OCI-LY7 (cell line): ENCODE data around the gene FRAT2. TPM values are rescaled to one million over a fixed set of nuclear protein-coding genes. Genes with fewer than 3 reads are reported as not detected.

Source experiments
- BruUV-seq: library from RNA; stranded (reverse); fragments of 400-500 nt; replicated peaks from 2 replicates; lab custom pipeline; 2021; lab: Mats Ljungman, UMichigan
- CTCF ChIA-PET: fragments of 300-600 bp; sonication (Branson Sonifier 250); formaldehyde crosslinking; loops from one replicate; lab custom pipeline; 2022; ENCODE audit warnings: antibody characterized with exemption; ENCODE audit not compliant: unreplicated experiment; lab: Charles Lee
- POLR2A ChIA-PET: fragments of 300-600 bp; sonication (Branson Sonifier 250); formaldehyde crosslinking; loops from one replicate; lab custom pipeline; 2022; ENCODE audit warnings: antibody characterized with exemption; lab: Charles Lee
- DNase-seq: peaks from one replicate; pipeline ENCODE4 v3.0.0-alpha.2; 2015; ENCODE audit warnings: low spot score
- H2AFZ ChIP-seq: fragments of 200-600 bp; sonication (generic), shearing (Covaris generic); 2 replicates; pipeline ENCODE4 v1.6.1; 2014; ENCODE audit warnings: mild to moderate bottlenecking, antibody characterized with exemption, low read length, moderate library complexity
- H3K27ac ChIP-seq: fragments of 200-600 bp; sonication (generic); 2 replicates; pipeline ENCODE4 v1.5.1; 2014; ENCODE audit warnings: mixed run types, low read depth, mild to moderate bottlenecking, moderate library complexity, low read length, inconsistent platforms; ENCODE audit not compliant: poor library complexity, severe bottlenecking
- H3K36me3 ChIP-seq: fragments of 200-600 bp; sonication (generic); 2 replicates; pipeline ENCODE4 v1.6.1; 2014; ENCODE audit warnings: mild to moderate bottlenecking, antibody characterized with exemption, low read length, moderate library complexity, mixed read lengths; ENCODE audit not compliant: insufficient read depth
- H3K4me1 ChIP-seq: fragments of 200-600 bp; sonication (generic); 2 replicates; pipeline ENCODE4 v1.5.1; 2014; ENCODE audit warnings: mild to moderate bottlenecking, low read length; ENCODE audit not compliant: insufficient read depth, poor library complexity, severe bottlenecking
- H3K4me2 ChIP-seq: fragments of 200-600 bp; sonication (generic); 2 replicates; pipeline ENCODE4 v1.6.1; 2014; ENCODE audit warnings: mild to moderate bottlenecking, low read length
- H3K4me3 ChIP-seq: fragments of 200-600 bp; sonication (generic); 2 replicates; pipeline ENCODE4 v1.5.1; 2014; ENCODE audit warnings: mild to moderate bottlenecking, low read depth, low read length; ENCODE audit not compliant: poor library complexity, severe bottlenecking
- H3K79me2 ChIP-seq: fragments of 200-600 bp; sonication (generic); 2 replicates; pipeline ENCODE4 v1.6.1; 2016; ENCODE audit warnings: low read depth, mild to moderate bottlenecking, low read length, moderate library complexity, mixed read lengths; ENCODE audit not compliant: insufficient read depth
- H3K9me2 ChIP-seq: fragments of 200-600 bp; sonication (generic); 2 replicates; pipeline ENCODE4 v1.6.1; 2016; ENCODE audit warnings: mild to moderate bottlenecking, low read length, mixed read lengths; ENCODE audit not compliant: insufficient read depth
- H3K9me3 ChIP-seq: fragments of 200-600 bp; sonication (generic); 2 replicates; pipeline ENCODE4 v1.6.1; 2014; ENCODE audit warnings: mild to moderate bottlenecking, mixed run types, low read length, mixed read lengths
- H4K20me1 ChIP-seq: fragments of 200-600 bp; sonication (generic); 2 replicates; pipeline ENCODE4 v1.6.1; 2014; ENCODE audit warnings: mild to moderate bottlenecking, antibody characterized with exemption, low read length, moderate library complexity, mixed read lengths; ENCODE audit not compliant: insufficient read depth
- CTCF ChIP-seq: fragments of 200-600 bp; sonication (generic); conservative IDR thresholded peaks from 2 replicates; pipeline ENCODE4 v1.5.1; 2014; ENCODE audit warnings: mild to moderate bottlenecking, antibody characterized with exemption, low read length, moderate library complexity, mixed read lengths
- EZH2phosphoT487 ChIP-seq: fragments of 200-600 bp; sonication (generic); IDR thresholded peaks from 2 replicates; pipeline ENCODE4 v1.6.1; 2018; ENCODE audit warnings: low read depth, borderline replicate concordance, mild to moderate bottlenecking, mixed run types, antibody characterized with exemption, low read length, moderate library complexity, mixed read lengths
- intact Hi-C: fragments of 100-400 bp; cut with micrococcal nuclease; formaldehyde crosslinking; loops from one replicate; pipeline ENCODE4 v1.10.0; 2022; ENCODE audit not compliant: unreplicated experiment
- total RNA-seq, 2 experiments: library from RNA; depleted of rRNA in 1 of 2; stranded (reverse); fragments of >200 nt in 1 of 2; shearing (Covaris generic) in 1 of 2; gene quantifications; 2 replicates each; pipeline ENCODE4 v1.2.3, GENCODE V29; 2014 to 2022

FRAT2 gene
- total RNA-seq, 2 experiments from 2014 or later = 9.3 to 18.4 TPM

DNA sequence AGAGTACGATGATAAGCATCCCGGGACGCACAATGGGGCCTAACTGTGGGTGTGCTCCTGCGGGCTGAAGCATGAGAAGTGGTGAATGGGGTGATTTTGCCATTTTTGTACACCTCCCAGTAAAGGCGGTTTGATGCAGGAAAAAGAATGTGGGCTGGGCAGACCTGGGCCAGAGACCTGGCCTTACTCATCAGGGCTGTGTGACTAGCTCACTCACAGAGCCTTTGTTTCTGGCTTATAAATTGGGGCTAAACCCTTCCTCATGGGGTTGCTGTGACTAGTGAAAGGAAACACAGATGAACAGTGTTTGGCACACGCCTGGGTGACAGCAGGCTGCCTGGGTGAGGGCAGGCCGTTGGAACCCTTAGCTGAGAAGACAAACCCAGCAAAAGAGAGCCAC, 48.6 kb upstream of the FRAT2 start:
- no peaks in the 10 kb centered on the region for H4K20me1 ChIP-seq
- no peak for TF ChIP-seq CTCF
- no peak for TF ChIP-seq EZH2phosphoT487
- CTCF ChIA-PET = no interaction called here
- peaks cover 83% of the 10 kb centered on the region for H3K36me3 ChIP-seq
- H3K4me3 ChIP-seq = no peak overlapping the region
- H3K79me2 ChIP-seq = no peaks in the 10 kb centered on the region
- BruUV-seq = no TSS peak
- no peak for DNase-seq
- POLR2A ChIA-PET = interaction anchor here (0.9 kb wide), 1 partner anchor 25 kb away, joined by 3 read pairs; no protein-coding TSS in a partner anchor
- no peak overlapping the region for H2AFZ ChIP-seq
- no peaks in the 10 kb centered on the region for H3K4me1 ChIP-seq
- H3K9me2 ChIP-seq = no peaks in the 10 kb centered on the region
- H3K27ac ChIP-seq = no peak overlapping the region
- no peak overlapping the region for H3K4me2 ChIP-seq
- intact Hi-C loops = no loop called here
- no peaks in the 10 kb centered on the region for H3K9me3 ChIP-seq

- POLR2A ChIA-PET = no interaction called here
- H3K4me3 ChIP-seq = no peak overlapping the region
- peaks cover 83% of the 10 kb centered on the region for H3K36me3 ChIP-seq
- intact Hi-C loops = no loop called here
- no peaks in the 10 kb centered on the region for H3K9me3 ChIP-seq
- H3K4me1 ChIP-seq = no peaks in the 10 kb centered on the region
- H3K79me2 ChIP-seq = no peaks in the 10 kb centered on the region
- H3K4me2 ChIP-seq = no peak overlapping the region
- BruUV-seq = no TSS peak
- CTCF ChIA-PET = no interaction called here
- no peaks in the 10 kb centered on the region for H4K20me1 ChIP-seq
- DNase-seq = no peak
- no peak for TF ChIP-seq CTCF
- no peak for TF ChIP-seq EZH2phosphoT487
- no peak overlapping the region for H2AFZ ChIP-seq
- no peak overlapping the region for H3K27ac ChIP-seq
- H3K9me2 ChIP-seq = no peaks in the 10 kb centered on the region
Observed at GRCh38 chr10:97381626-97382025, 47.1 kb upstream of the FRAT2 start.

GRCh38 chr10:97380516-97380915, 46.0 kb upstream of the FRAT2 start:
- H3K36me3 ChIP-seq = peaks cover 81% of the 10 kb centered on the region
- intact Hi-C loops = no loop called here
- no TSS peak for BruUV-seq

More at GRCh38 chr10:97380516-97380915, 46.0 kb upstream of the FRAT2 start:
- H3K27ac ChIP-seq = no peak overlapping the region
- no peak for DNase-seq
- H3K4me1 ChIP-seq = no peaks in the 10 kb centered on the region
- no peaks in the 10 kb centered on the region for H4K20me1 ChIP-seq
- no peak overlapping the region for H3K4me3 ChIP-seq
- no peaks in the 10 kb centered on the region for H3K79me2 ChIP-seq
- H3K9me2 ChIP-seq = no peaks in the 10 kb centered on the region
- H2AFZ ChIP-seq = no peak overlapping the region
- TF ChIP-seq CTCF (no peak), EZH2phosphoT487 (no peak)
- H3K9me3 ChIP-seq = no peaks in the 10 kb centered on the region
- CTCF ChIA-PET = no interaction called here
- H3K4me2 ChIP-seq = no peak overlapping the region
- POLR2A ChIA-PET = no interaction called here
